Gastrocnemius medialis (tissue), 4 donors: ENCODE measurements around the gene PCDHGB7. TPM values are rescaled to one million over a fixed set of nuclear protein-coding genes. Genes with fewer than 3 reads are reported as not detected.
"Not testable (repeated sequence)": the region's sequence is repeated elsewhere in the genome, so short reads cannot be mapped to it uniquely, and the experiment has no call there.

ENCODE experiments used
- ATAC-seq, 2 donors: fragments of 150-250 bp; one replicate each; pipeline ENCODE4 v1.9.1; 2016
- DNase-seq, 2 donors: peaks; one replicate each; pipeline ENCODE4 v3.0.0-alpha.2; 2019
- H3K27ac ChIP-seq, 4 donors: fragments of 200-600 bp; sonication (generic); 1 replicate in 1 of 4; 2 replicates in 3 of 4; pipeline ENCODE4 v1.5.1; 2016 to 2018; ENCODE audit warnings: mild to moderate bottlenecking in 2 of 4, moderate library complexity in 1 of 4
- H3K27me3 ChIP-seq, 3 donors: fragments of 200-600 bp; sonication (generic) in 2 of 3; 1 replicate in 1 of 3; 2 replicates in 2 of 3; pipeline versions ENCODE4 v1.5.1 to v1.6.0; 2016 to 2019; ENCODE audit warnings: mild to moderate bottlenecking in 1 of 3, moderate library complexity in 1 of 3
- H3K36me3 ChIP-seq, 2 donors: fragments of 200-600 bp; sonication (generic) in 1 of 2; one replicate each; pipeline ENCODE4 v1.5.1; 2017 to 2018
- H3K4me1 ChIP-seq, 2 donors: fragments of 200-600 bp; sonication (generic) in 1 of 2; one replicate each; pipeline ENCODE4 v1.5.1; 2016 to 2017; ENCODE audit warnings: mild to moderate bottlenecking in 2 of 2
- H3K4me3 ChIP-seq, 4 donors: fragments of 200-600 bp; sonication (generic) in 3 of 4; 1 replicate in 1 of 4; 2 replicates in 3 of 4; pipeline ENCODE4 v1.5.1; 2016 to 2019; ENCODE audit warnings: mild to moderate bottlenecking in 2 of 4
- H3K9me3 ChIP-seq, 3 donors: fragments of 200-600 bp; sonication (generic) in 2 of 3; 1 replicate in 1 of 3; 2 replicates in 2 of 3; pipeline ENCODE4 v1.5.1; 2016 to 2019
- CTCF ChIP-seq, 5 experiments: fragments of 450-650 bp in 3 of 5; fragments of 200-600 bp in 2 of 5; sonication (generic) in 2 of 5; IDR thresholded peaks in 4 of 5; conservative IDR thresholded peaks in 1 of 5; 1 replicate in 4 of 5; 2 replicates in 1 of 5; pipeline ENCODE4 v1.5.1; 2016 to 2019; ENCODE audit warnings: antibody characterized with exemption in 5 of 5, mild to moderate bottlenecking in 3 of 5, moderate library complexity in 3 of 5
- POLR2A ChIP-seq, 2 donors: fragments of 450-650 bp; IDR thresholded peaks; one replicate each; pipeline ENCODE4 v1.6.1; 2017; ENCODE audit warnings: antibody characterized with exemption in 2 of 2, mild to moderate bottlenecking in 2 of 2, moderate library complexity in 2 of 2
- in situ Hi-C, 4 donors: fragments of 200-750 bp; cut with MboI; loops; one replicate each; pipeline versions ENCODE4 v1.15.0 to v1.8.0; 2017; ENCODE audit warnings: low sequenced_read_pairs in 4 of 4
- intact Hi-C: fragments of 100-400 bp; cut with DNase I; formaldehyde crosslinking; loops from one replicate; pipeline ENCODE4 v1.15.1; 2023; ENCODE audit warnings: low total_unique reads
- total RNA-seq, 4 donors: library from RNA; depleted of rRNA; stranded (reverse); fragments of >200 nt; gene quantifications; one replicate each; pipeline versions ENCODE4 v1.1.0 to v1.2.3, GENCODE V29; 2016

Gene PCDHGB7
- 1 to 10 TPM; 3.0 to 5.7 (median 3.3) TPM for total RNA-seq

GRCh38 chr5:141417494-141418172 is at the start of gene PCDHGB7:
Gene PCDHGB7, plus strand, starts transcription at chr5:141417677. Its CDS starts 183 bp downstream, at chr5:141417860.
- ATAC-seq, result peak; percentile 75 to 81
- in situ Hi-C loops, result loop anchor here in 1 of 4 donors (5.0 kb wide), 1 partner anchor 145 kb away; no protein-coding TSS in a partner anchor
- H3K4me3 ChIP-seq, result peak within 1 kb of the TSS; percentile 53 to 64 (median 56)
- H3K27me3 ChIP-seq, result peaks cover 0 to 10% (median 0%) of the 10 kb centered on the region in 3 donors
- peak; percentile 62 to 75 for DNase-seq
- H3K27ac ChIP-seq, result peak within 1 kb of the TSS; percentile 59 to 73 (median 64)
- intact Hi-C loops, result loop anchor here (2.0 kb wide), 1 partner anchor 107 kb away; no protein-coding TSS in a partner anchor
- H3K9me3 ChIP-seq, result peaks cover 0 to 16% (median 0%) of the 10 kb centered on the region in 3 donors
- H3K4me1 ChIP-seq, result peaks cover 12 to 26% of the 10 kb centered on the region in 2 donors
- not testable (repeated sequence) for H3K36me3 ChIP-seq
- TF ChIP-seq CTCF (IDR thresholded peaks at IDR 0.05 in 4 of 5, conservative IDR thresholded peaks at IDR 0.05 in 1 of 5), result peak; percentile 74 to 89 (median 79)

- DNase-seq (peak in 1 of 2 donors; percentile 45), ATAC-seq (peak; percentile 62 to 87)
- TF ChIP-seq POLR2A (IDR thresholded peaks at IDR 0.05) (no peak), CTCF (IDR thresholded peaks at IDR 0.05 in 4 of 5, conservative IDR thresholded peaks at IDR 0.05 in 1 of 5) (peak in 2 of 5 experiments; percentile 19 to 43)
- Histone ChIP-seq H3K27ac (peak within 1 kb of the TSS in 1 of 4 donors; percentile 16), H3K4me1 (peaks cover 0 to 4% of the 10 kb centered on the region in 2 donors), H3K36me3 (no peaks in the 10 kb centered on the region), H3K9me3 (peaks cover 0 to 17% (median 6%) of the 10 kb centered on the region in 3 donors), H3K4me3 (peak within 1 kb of the TSS; percentile 7 to 50 (median 37)), H3K27me3 (peaks cover 0 to 21% (median 20%) of the 10 kb centered on the region in 3 donors)
- intact Hi-C loops (loop anchor here (5.0 kb wide), 1 partner anchor 42 kb away; the partner anchor contains the start of gene PCDHGA10), in situ Hi-C loops (no loop called here)
Observed at GRCh38 chr5:141369994-141370848, 47.3 kb upstream of the PCDHGB7 start, which contains the start of gene PCDHGB3. Gene PCDHGB3, plus strand, starts transcription at chr5:141370242. Its CDS starts 153 bp downstream, at chr5:141370395.

GRCh38 chr5:141371572-141372475 is 45.7 kb upstream of the PCDHGB7 start:
- peaks cover 0 to 4% of the 10 kb centered on the region in 2 donors for H3K4me1 ChIP-seq
- in situ Hi-C loops, result no loop called here
- peaks cover 0 to 13% (median 4%) of the 10 kb centered on the region in 3 donors for H3K9me3 ChIP-seq
- no peaks in the 10 kb centered on the region for H3K36me3 ChIP-seq
- no peak for ATAC-seq
- intact Hi-C loops, result loop anchor here (5.0 kb wide), 1 partner anchor 40 kb away; the partner anchor contains the start of gene PCDHGA10
- no peak overlapping the region for H3K27ac ChIP-seq
- TF ChIP-seq POLR2A (IDR thresholded peaks at IDR 0.05), result no peak
- no peak for TF ChIP-seq CTCF (IDR thresholded peaks at IDR 0.05 in 4 of 5, conservative IDR thresholded peaks at IDR 0.05 in 1 of 5)
- peak overlapping the region in 1 of 4 donors; percentile 50 for H3K4me3 ChIP-seq
- DNase-seq, result no peak
- peaks cover 0 to 15% (median 8%) of the 10 kb centered on the region in 3 donors for H3K27me3 ChIP-seq
